A549 treated with GW870086 at 1 μM for 4 hours (cell line): ENCODE results near the gene MPV17L2. TPM values are rescaled to one million over a fixed set of nuclear protein-coding genes. Genes with fewer than 3 reads are reported as not detected.

Source experiments
- total RNA-seq: library from RNA; stranded (reverse); fragments of 200-300 nt; extraction: Qiagen RNA extraction; gene quantifications from 5 replicates; pipeline ENCODE4 v1.2.3, GENCODE V29; 2022; ENCODE audit warnings: low read depth

Gene MPV17L2
- 10.0 to 12.6 TPM (median 11.2 TPM) in 5 replicates for total RNA-seq

DNA sequence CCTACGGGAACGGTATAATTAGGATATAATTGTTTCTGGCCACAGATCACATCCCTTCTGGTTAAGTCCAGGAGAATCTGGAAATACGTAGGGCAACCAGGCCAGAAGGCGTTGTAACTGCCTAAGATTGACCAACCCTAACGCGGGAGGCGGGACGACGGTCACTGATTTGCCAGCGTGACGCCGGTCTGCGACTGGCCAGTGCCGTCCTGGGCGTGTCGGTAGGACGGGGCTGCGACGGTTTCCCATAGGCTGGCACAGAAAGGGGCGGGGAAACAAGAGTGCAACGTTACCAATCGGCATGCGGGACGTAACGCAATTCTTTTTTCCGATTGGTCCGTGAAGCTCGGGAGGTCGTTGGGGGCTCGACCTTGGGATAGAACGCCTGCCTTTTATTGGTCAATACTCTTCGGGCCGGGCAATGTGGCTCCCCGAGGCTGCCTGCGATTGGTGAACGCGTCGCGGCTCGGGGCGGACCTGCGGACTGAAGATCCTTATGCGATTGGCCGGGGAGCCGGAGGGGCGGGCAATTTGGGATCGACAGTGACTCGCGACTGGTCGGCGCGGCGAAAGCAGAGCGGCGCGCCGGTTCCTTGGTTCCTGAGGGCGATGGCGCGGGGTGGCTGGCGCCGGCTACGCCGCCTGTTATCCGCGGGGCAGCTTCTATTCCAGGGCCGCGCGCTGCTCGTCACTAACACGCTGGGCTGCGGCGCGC is at the start of gene MPV17L2:
Gene MPV17L2 (plus strand): TSS at position 546 of the 715 bp plus-strand sequence. CDS start 64 bp downstream, at position 610.

DNA sequence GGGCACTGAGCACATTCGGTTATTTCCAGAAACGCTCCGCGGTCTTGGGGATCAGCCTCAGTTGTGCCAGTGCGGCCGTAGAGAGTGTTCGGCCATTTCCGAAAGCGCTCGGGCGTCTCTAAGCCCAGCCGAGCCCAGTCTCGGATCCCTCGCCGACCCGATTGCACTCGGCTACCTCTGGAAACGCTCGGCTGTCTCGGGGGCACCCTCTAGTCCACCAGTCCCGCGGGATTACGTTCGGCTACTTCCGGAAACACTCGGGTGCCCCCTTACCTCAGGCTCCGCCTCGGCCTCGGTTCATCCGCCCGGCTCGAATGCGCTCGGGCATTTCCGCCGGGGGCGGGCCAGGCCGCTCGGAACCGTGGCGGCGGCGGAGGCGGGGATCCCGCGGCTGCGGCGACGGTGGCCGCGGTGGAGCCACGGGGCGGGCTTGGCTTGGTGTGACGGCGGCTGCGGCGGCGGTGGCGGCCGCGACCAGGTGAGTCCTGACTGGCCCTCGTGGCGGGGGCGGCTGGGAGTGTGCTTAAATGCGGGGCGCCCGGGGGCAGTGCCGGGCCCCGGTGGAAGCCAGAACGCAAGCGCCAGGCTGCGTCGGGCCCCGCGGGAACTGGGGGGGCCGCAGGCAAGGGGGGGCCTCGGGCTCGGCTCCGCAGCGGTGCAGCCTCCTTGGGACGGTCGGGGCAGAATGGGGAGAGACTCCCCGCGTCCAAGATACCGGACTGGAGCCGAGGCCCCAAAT is 40.0 kb upstream of the MPV17L2 start, which contains the start of gene PIK3R2:
Gene PIK3R2 (plus strand): TSS at position 347 of the 739 bp plus-strand sequence. CDS start 2,717 bp downstream, outside the sequence.

GRCh38 chr19:18173572-18174288 is 19.3 kb upstream of the MPV17L2 start, which contains the start of gene IFI30:
TSS of gene IFI30 (plus strand) at chr19:18173813. CDS start at chr19:18173842, 29 bp downstream.

GRCh38 chr19:18203863-18204393 is 10.9 kb downstream of the MPV17L2 start, which contains the start of gene RAB3A:
TSS of gene RAB3A (minus strand) at chr19:18204042. CDS start at chr19:18202740, 1,302 bp downstream.

GRCh38 chr19:18225702-18226468 is 32.9 kb downstream of the MPV17L2 start, which contains the start of gene PDE4C:
TSS of gene PDE4C (minus strand) at chr19:18226438. CDS start at chr19:18226415, 23 bp downstream.

Other genes starting within 250 kb of the MPV17L2 start
- gene KCNN1, start 226.1 kb upstream of the MPV17L2 start, total RNA-seq, result 0.51 to 1.0 TPM (median 0.71 TPM) in 5 replicates
- 30.2 to 40.9 TPM (median 37.0 TPM) in 5 replicates for gene ARRDC2, start 185.0 kb upstream of the MPV17L2 start, total RNA-seq
- not detected in 5 replicates for gene IL12RB1, start 106.3 kb upstream of the MPV17L2 start, total RNA-seq
- gene MAST3, start 95.4 kb upstream of the MPV17L2 start, total RNA-seq, result 1.6 to 2.0 TPM (median 1.9 TPM) in 5 replicates
- gene PIK3R2, start 40.1 kb upstream of the MPV17L2 start, total RNA-seq, result 2.1 to 13.4 TPM (median 10.4 TPM) in 5 replicates
- gene IFI30, start 19.4 kb upstream of the MPV17L2 start, total RNA-seq, result 10.5 to 19.6 TPM (median 14.6 TPM) in 5 replicates
- 0.55 to 1.1 TPM (median 0.61 TPM) in 5 replicates for gene RAB3A, start 10.8 kb downstream of the MPV17L2 start, total RNA-seq
- gene PDE4C, start 33.2 kb downstream of the MPV17L2 start, total RNA-seq, result 0.22 to 0.47 TPM (median 0.38 TPM) in 5 replicates
- gene IQCN, start 81.2 kb downstream of the MPV17L2 start, total RNA-seq, result 0.53 to 0.99 TPM (median 0.70 TPM) in 5 replicates
- gene JUND, start 88.4 kb downstream of the MPV17L2 start, total RNA-seq, result 31.6 to 58.0 TPM (median 53.5 TPM) in 5 replicates
- gene LSM4, start 129.9 kb downstream of the MPV17L2 start, total RNA-seq, result 212 to 250 TPM (median 232 TPM) in 5 replicates
- gene PGPEP1, start 147.4 kb downstream of the MPV17L2 start, total RNA-seq, result 1.8 to 3.6 TPM (median 2.7 TPM) in 5 replicates
- gene GDF15, start 192.9 kb downstream of the MPV17L2 start, total RNA-seq, result 20.9 to 43.1 TPM (median 31.3 TPM) in 5 replicates
- gene LRRC25, start 204.4 kb downstream of the MPV17L2 start, total RNA-seq, result not detected in 5 replicates
- 30.1 to 52.2 TPM (median 50.3 TPM) in 5 replicates for gene SSBP4, start 226.2 kb downstream of the MPV17L2 start, total RNA-seq
- 30.3 to 46.1 TPM (median 41.6 TPM) in 5 replicates for gene ISYNA1, start 244.9 kb downstream of the MPV17L2 start, total RNA-seq